Hepatocyte (in vitro differentiated cells): ENCODE measurements around the gene PLCB2.

ENCODE experiments used
- EZH2phosphoT487 ChIP-seq: fragments of 200-600 bp; sonication (generic); IDR thresholded peaks from one replicate; pipeline ENCODE4 v1.6.1; 2018; ENCODE audit warnings: antibody characterized with exemption, mild to moderate bottlenecking, low read depth, moderate library complexity; ENCODE audit not compliant: unreplicated experiment, severe bottlenecking
- TF ChIP-seq, protein P1 (sequence below): fragments of 200-600 bp; sonication (generic); IDR thresholded peaks from 2 replicates; pipeline ENCODE4 v1.5.1; 2016; ENCODE audit warnings: antibody characterized with exemption, mild to moderate bottlenecking; ENCODE audit not compliant: poor library complexity

DNA sequence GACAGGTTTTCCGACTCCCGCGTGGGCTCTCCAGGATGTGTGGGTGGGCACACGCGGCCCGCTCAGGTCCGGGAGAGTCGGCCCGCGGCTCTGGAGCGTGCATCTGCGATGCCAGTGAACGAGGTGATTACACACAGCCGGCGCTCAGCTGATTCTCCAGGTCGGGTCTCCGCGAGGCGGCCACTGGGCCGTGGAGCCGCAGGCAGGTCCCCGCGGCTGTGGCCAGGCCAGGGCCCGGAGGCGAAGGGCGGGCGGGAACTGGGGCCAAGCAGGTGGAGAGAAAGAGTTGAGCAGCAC lies 55.6 kb downstream of the PLCB2 start:
- TF ChIP-seq, protein P1, sequence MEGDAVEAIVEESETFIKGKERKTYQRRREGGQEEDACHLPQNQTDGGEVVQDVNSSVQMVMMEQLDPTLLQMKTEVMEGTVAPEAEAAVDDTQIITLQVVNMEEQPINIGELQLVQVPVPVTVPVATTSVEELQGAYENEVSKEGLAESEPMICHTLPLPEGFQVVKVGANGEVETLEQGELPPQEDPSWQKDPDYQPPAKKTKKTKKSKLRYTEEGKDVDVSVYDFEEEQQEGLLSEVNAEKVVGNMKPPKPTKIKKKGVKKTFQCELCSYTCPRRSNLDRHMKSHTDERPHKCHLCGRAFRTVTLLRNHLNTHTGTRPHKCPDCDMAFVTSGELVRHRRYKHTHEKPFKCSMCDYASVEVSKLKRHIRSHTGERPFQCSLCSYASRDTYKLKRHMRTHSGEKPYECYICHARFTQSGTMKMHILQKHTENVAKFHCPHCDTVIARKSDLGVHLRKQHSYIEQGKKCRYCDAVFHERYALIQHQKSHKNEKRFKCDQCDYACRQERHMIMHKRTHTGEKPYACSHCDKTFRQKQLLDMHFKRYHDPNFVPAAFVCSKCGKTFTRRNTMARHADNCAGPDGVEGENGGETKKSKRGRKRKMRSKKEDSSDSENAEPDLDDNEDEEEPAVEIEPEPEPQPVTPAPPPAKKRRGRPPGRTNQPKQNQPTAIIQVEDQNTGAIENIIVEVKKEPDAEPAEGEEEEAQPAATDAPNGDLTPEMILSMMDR, result no peak
- no peak for TF ChIP-seq EZH2phosphoT487
